Measurements from ENCODE around the gene NKX6-2. TPM values are rescaled to one million over a fixed set of nuclear protein-coding genes. Genes with fewer than 3 reads are reported as not detected.

NKX6-2 gene
- total and polyA plus RNA-seq, 10 of the 15 experiments (the other 5 are each of a cell fraction or from before 2014, with no cell fraction given): 0.45 to 1.8 TPM; not detected in 8

DNA sequence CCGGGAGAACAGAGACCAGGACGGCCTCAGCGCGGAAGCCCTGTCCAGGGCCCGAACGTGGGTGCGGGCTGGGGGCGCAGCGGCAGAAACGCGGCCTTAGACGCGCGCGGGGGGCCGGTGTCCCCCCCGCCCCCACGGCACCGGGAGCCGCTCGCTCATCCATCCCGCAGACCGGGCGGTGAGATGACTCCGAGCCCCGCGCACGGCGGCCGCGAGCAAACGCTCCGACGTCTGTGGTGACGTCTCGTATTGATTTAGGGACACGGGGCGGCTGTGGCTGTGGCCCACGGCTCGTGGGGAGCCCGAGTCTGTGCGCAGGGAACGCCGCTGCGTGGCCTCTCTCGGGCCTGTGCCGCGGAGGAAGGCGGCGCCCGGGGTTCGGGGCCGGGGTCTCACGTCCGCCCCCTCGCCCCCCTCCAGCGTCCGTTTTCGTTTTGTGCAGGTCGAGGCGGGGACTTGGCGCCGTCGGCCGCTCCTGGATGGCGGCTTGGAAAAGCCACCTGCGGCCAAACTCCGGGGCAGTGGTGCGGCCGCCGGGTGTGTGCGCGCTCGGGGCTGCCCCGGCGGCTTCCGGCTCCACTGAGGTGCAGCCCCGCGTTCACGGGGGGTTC lies 1.0 kb upstream of the NKX6-2 start:
- Histone ChIP-seq H3K27me3 (replicated peaks in 1 of 2; ENCODE audit: control insufficient read depth in 2 of 2, insufficient read depth in 2 of 2, low read length in 1 of 2) (no peaks in the 10 kb centered on the region), H3K4me1 (ENCODE audit: control insufficient read depth, insufficient read depth, low read length) (no peaks in the 10 kb centered on the region), H3K9ac (ENCODE audit: control insufficient read depth, insufficient read depth, low read length) (no peak overlapping the region), H3K4me2 (ENCODE audit: control insufficient read depth, insufficient read depth) (no peak overlapping the region), H3K27ac (ENCODE audit: control insufficient read depth, insufficient read depth) (no peak overlapping the region), H3K79me2 (ENCODE audit: control insufficient read depth, insufficient read depth, low read length) (no peaks in the 10 kb centered on the region), H3K4me3 (no peak overlapping the region), H3K9me3 (replicated peaks; ENCODE audit: control insufficient read depth, insufficient read depth, low read length) (no peaks in the 10 kb centered on the region; the same call in 2 of the 3 replicates), H4K20me1 (ENCODE audit: control insufficient read depth, insufficient read depth) (no peaks in the 10 kb centered on the region), H3K36me3 (ENCODE audit: control insufficient read depth in 2 of 2, insufficient read depth in 2 of 2, low read length in 1 of 2) (no peaks in the 10 kb centered on the region), H2AFZ (ENCODE audit: control insufficient read depth, low read depth, low read length) (no peak overlapping the region)
- CTCF ChIA-PET: no interaction called here
- no TSS peak for BruUV-seq (replicated peaks)
- RAD21 ChIA-PET (ENCODE audit: unreplicated experiment): no interaction called here
- DNase-seq (ENCODE audit: low read depth, low spot score) (no peak), FAIRE-seq (no peak), ATAC-seq (no peak)
- WGBS (ENCODE audit: insufficient coverage, insufficient replicate concordance, low lambda C conversion rate, missing lambda C conversion rate): 26% methylated on average over 66 of the region's 80 CpGs
- intact Hi-C loops (cut with micrococcal nuclease; ENCODE audit: unreplicated experiment) (no loop called here), in situ Hi-C loops (cut with MboI) (no loop called here)
- POLR2A ChIA-PET: no interaction called here
- SMC1A ChIA-PET (ENCODE audit: uncharacterized antibody, unreplicated experiment): no interaction called here
- TF ChIP-seq SMARCA5 (IDR thresholded peaks at IDR 0.05) (no peak), SREBF2 (IDR thresholded peaks at IDR 0.05; ENCODE audit: low read length) (no peak), NFIC (IDR thresholded peaks at IDR 0.05; ENCODE audit: low read depth, low read length) (no peak), RUNX3 (IDR thresholded peaks at IDR 0.05; ENCODE audit: low read length) (no peak), TAF1 (IDR thresholded peaks at IDR 0.05; ENCODE audit: borderline replicate concordance, low read depth, low read length) (no peak), BRCA1 (IDR thresholded peaks at IDR 0.05; ENCODE audit: low read depth, low read length) (no peak), KAT2A (conservative IDR thresholded peaks at IDR 0.05; ENCODE audit: control insufficient read depth, low read depth, low read length) (no peak), RAD21 (IDR thresholded peaks at IDR 0.05; ENCODE audit: insufficient read depth, low read depth, low read length) (no peak), SUPT20H (IDR thresholded peaks at IDR 0.05; ENCODE audit: borderline replicate concordance, control insufficient read depth, low read depth, low read length) (no peak)
- TF ChIP-seq, protein P1, sequence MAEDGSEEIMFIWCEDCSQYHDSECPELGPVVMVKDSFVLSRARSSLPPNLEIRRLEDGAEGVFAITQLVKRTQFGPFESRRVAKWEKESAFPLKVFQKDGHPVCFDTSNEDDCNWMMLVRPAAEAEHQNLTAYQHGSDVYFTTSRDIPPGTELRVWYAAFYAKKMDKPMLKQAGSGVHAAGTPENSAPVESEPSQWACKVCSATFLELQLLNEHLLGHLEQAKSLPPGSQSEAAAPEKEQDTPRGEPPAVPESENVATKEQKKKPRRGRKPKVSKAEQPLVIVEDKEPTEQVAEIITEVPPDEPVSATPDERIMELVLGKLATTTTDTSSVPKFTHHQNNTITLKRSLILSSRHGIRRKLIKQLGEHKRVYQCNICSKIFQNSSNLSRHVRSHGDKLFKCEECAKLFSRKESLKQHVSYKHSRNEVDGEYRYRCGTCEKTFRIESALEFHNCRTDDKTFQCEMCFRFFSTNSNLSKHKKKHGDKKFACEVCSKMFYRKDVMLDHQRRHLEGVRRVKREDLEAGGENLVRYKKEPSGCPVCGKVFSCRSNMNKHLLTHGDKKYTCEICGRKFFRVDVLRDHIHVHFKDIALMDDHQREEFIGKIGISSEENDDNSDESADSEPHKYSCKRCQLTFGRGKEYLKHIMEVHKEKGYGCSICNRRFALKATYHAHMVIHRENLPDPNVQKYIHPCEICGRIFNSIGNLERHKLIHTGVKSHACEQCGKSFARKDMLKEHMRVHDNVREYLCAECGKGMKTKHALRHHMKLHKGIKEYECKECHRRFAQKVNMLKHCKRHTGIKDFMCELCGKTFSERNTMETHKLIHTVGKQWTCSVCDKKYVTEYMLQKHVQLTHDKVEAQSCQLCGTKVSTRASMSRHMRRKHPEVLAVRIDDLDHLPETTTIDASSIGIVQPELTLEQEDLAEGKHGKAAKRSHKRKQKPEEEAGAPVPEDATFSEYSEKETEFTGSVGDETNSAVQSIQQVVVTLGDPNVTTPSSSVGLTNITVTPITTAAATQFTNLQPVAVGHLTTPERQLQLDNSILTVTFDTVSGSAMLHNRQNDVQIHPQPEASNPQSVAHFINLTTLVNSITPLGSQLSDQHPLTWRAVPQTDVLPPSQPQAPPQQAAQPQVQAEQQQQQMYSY (CRISPR knock-in tag; IDR thresholded peaks at IDR 0.05): no peak
- TF ChIP-seq, protein P2, sequence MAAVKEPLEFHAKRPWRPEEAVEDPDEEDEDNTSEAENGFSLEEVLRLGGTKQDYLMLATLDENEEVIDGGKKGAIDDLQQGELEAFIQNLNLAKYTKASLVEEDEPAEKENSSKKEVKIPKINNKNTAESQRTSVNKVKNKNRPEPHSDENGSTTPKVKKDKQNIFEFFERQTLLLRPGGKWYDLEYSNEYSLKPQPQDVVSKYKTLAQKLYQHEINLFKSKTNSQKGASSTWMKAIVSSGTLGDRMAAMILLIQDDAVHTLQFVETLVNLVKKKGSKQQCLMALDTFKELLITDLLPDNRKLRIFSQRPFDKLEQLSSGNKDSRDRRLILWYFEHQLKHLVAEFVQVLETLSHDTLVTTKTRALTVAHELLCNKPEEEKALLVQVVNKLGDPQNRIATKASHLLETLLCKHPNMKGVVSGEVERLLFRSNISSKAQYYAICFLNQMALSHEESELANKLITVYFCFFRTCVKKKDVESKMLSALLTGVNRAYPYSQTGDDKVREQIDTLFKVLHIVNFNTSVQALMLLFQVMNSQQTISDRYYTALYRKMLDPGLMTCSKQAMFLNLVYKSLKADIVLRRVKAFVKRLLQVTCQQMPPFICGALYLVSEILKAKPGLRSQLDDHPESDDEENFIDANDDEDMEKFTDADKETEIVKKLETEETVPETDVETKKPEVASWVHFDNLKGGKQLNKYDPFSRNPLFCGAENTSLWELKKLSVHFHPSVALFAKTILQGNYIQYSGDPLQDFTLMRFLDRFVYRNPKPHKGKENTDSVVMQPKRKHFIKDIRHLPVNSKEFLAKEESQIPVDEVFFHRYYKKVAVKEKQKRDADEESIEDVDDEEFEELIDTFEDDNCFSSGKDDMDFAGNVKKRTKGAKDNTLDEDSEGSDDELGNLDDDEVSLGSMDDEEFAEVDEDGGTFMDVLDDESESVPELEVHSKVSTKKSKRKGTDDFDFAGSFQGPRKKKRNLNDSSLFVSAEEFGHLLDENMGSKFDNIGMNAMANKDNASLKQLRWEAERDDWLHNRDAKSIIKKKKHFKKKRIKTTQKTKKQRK (IDR thresholded peaks at IDR 0.05; ENCODE audit: low read depth, low read length): no peak
- TF ChIP-seq, protein P3, sequence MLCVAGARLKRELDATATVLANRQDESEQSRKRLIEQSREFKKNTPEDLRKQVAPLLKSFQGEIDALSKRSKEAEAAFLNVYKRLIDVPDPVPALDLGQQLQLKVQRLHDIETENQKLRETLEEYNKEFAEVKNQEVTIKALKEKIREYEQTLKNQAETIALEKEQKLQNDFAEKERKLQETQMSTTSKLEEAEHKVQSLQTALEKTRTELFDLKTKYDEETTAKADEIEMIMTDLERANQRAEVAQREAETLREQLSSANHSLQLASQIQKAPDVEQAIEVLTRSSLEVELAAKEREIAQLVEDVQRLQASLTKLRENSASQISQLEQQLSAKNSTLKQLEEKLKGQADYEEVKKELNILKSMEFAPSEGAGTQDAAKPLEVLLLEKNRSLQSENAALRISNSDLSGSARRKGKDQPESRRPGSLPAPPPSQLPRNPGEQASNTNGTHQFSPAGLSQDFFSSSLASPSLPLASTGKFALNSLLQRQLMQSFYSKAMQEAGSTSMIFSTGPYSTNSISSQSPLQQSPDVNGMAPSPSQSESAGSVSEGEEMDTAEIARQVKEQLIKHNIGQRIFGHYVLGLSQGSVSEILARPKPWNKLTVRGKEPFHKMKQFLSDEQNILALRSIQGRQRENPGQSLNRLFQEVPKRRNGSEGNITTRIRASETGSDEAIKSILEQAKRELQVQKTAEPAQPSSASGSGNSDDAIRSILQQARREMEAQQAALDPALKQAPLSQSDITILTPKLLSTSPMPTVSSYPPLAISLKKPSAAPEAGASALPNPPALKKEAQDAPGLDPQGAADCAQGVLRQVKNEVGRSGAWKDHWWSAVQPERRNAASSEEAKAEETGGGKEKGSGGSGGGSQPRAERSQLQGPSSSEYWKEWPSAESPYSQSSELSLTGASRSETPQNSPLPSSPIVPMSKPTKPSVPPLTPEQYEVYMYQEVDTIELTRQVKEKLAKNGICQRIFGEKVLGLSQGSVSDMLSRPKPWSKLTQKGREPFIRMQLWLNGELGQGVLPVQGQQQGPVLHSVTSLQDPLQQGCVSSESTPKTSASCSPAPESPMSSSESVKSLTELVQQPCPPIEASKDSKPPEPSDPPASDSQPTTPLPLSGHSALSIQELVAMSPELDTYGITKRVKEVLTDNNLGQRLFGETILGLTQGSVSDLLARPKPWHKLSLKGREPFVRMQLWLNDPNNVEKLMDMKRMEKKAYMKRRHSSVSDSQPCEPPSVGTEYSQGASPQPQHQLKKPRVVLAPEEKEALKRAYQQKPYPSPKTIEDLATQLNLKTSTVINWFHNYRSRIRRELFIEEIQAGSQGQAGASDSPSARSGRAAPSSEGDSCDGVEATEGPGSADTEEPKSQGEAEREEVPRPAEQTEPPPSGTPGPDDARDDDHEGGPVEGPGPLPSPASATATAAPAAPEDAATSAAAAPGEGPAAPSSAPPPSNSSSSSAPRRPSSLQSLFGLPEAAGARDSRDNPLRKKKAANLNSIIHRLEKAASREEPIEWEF (IDR thresholded peaks at IDR 0.05; ENCODE audit: insufficient replicate concordance, low read depth, low read length): no peak

Data from GM12878 (cell line).